WTC11 (cell line): ENCODE data around the gene WNT16.

Experiments
- CREB1 ChIP-seq: sonication (generic); formaldehyde crosslinking; IDR thresholded peaks from 2 replicates; pipeline ENCODE4 v1.8.0; 2023; ENCODE audit warnings: mild to moderate bottlenecking, missing genetic modification reagents
- GABPB1 ChIP-seq: sonication (generic); formaldehyde crosslinking; IDR thresholded peaks from 2 replicates; pipeline ENCODE4 v1.8.1; 2023; ENCODE audit warnings: mild to moderate bottlenecking, missing genetic modification reagents
- ZNF232 ChIP-seq: sonication (generic); formaldehyde crosslinking; IDR thresholded peaks from 2 replicates; pipeline ENCODE4 v1.8.0; 2022; ENCODE audit warnings: mild to moderate bottlenecking, missing genetic modification reagents
- TF ChIP-seq, protein P1 (sequence below): fragments of 200-600 bp; IDR thresholded peaks from 2 replicates; pipeline ENCODE4 v1.8.0; 2022; ENCODE audit warnings: antibody characterized with exemption
- TF ChIP-seq, protein P2 (sequence below): sonication (generic); formaldehyde crosslinking; conservative IDR thresholded peaks from 2 replicates; pipeline ENCODE4 v1.8.1; 2022; ENCODE audit warnings: mild to moderate bottlenecking, missing genetic modification reagents
- TF ChIP-seq, protein P3 (sequence below): sonication (generic); formaldehyde crosslinking; IDR thresholded peaks from 2 replicates; pipeline ENCODE4 v1.8.1; 2023; ENCODE audit warnings: mild to moderate bottlenecking, missing genetic modification reagents, moderate library complexity
- TF ChIP-seq, protein P4 (sequence below): sonication (generic); formaldehyde crosslinking; IDR thresholded peaks from 2 replicates; pipeline ENCODE4 v1.8.0; 2022; ENCODE audit warnings: mild to moderate bottlenecking, missing genetic modification reagents
- TF ChIP-seq, protein P5 (sequence below): sonication (generic); formaldehyde crosslinking; IDR thresholded peaks from 2 replicates; pipeline ENCODE4 v1.8.1; 2023; ENCODE audit warnings: mild to moderate bottlenecking, missing genetic modification reagents, borderline replicate concordance

DNA sequence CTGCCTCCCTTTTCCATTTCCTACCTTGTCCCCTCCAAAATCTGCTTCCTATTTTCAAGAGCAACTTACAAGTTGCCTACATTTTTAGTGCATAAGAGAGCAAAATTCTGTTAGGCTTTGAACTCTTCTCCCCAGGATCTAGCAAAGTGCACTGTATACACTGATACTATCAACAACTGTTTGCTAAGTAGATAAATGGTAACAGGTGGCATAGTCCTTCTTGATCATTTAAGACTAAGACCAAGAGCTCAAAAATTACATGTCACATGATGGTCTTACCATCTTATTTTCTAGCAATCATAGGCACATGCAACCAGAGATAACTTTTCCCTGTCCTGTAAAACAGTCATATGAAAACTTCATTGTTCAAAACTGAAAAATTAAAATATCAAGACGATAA lies 51.1 kb downstream of the WNT16 start:
- TF ChIP-seq, protein P1, sequence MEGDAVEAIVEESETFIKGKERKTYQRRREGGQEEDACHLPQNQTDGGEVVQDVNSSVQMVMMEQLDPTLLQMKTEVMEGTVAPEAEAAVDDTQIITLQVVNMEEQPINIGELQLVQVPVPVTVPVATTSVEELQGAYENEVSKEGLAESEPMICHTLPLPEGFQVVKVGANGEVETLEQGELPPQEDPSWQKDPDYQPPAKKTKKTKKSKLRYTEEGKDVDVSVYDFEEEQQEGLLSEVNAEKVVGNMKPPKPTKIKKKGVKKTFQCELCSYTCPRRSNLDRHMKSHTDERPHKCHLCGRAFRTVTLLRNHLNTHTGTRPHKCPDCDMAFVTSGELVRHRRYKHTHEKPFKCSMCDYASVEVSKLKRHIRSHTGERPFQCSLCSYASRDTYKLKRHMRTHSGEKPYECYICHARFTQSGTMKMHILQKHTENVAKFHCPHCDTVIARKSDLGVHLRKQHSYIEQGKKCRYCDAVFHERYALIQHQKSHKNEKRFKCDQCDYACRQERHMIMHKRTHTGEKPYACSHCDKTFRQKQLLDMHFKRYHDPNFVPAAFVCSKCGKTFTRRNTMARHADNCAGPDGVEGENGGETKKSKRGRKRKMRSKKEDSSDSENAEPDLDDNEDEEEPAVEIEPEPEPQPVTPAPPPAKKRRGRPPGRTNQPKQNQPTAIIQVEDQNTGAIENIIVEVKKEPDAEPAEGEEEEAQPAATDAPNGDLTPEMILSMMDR = no peak
- TF ChIP-seq CREB1 (no peak), ZNF232 (CRISPR knock-in tag) (no peak), GABPB1 (CRISPR knock-in tag) (no peak)
- TF ChIP-seq, protein P2, sequence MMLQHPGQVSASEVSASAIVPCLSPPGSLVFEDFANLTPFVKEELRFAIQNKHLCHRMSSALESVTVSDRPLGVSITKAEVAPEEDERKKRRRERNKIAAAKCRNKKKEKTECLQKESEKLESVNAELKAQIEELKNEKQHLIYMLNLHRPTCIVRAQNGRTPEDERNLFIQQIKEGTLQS (CRISPR knock-in tag) = no peak
- TF ChIP-seq, protein P3, sequence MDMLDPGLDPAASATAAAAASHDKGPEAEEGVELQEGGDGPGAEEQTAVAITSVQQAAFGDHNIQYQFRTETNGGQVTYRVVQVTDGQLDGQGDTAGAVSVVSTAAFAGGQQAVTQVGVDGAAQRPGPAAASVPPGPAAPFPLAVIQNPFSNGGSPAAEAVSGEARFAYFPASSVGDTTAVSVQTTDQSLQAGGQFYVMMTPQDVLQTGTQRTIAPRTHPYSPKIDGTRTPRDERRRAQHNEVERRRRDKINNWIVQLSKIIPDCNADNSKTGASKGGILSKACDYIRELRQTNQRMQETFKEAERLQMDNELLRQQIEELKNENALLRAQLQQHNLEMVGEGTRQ = no peak
- TF ChIP-seq, protein P4, sequence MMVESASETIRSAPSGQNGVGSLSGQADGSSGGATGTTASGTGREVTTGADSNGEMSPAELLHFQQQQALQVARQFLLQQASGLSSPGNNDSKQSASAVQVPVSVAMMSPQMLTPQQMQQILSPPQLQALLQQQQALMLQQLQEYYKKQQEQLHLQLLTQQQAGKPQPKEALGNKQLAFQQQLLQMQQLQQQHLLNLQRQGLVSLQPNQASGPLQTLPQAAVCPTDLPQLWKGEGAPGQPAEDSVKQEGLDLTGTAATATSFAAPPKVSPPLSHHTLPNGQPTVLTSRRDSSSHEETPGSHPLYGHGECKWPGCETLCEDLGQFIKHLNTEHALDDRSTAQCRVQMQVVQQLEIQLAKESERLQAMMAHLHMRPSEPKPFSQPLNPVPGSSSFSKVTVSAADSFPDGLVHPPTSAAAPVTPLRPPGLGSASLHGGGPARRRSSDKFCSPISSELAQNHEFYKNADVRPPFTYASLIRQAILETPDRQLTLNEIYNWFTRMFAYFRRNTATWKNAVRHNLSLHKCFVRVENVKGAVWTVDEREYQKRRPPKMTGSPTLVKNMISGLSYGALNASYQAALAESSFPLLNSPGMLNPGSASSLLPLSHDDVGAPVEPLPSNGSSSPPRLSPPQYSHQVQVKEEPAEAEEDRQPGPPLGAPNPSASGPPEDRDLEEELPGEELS (CRISPR knock-in tag) = no peak
- TF ChIP-seq, protein P5, sequence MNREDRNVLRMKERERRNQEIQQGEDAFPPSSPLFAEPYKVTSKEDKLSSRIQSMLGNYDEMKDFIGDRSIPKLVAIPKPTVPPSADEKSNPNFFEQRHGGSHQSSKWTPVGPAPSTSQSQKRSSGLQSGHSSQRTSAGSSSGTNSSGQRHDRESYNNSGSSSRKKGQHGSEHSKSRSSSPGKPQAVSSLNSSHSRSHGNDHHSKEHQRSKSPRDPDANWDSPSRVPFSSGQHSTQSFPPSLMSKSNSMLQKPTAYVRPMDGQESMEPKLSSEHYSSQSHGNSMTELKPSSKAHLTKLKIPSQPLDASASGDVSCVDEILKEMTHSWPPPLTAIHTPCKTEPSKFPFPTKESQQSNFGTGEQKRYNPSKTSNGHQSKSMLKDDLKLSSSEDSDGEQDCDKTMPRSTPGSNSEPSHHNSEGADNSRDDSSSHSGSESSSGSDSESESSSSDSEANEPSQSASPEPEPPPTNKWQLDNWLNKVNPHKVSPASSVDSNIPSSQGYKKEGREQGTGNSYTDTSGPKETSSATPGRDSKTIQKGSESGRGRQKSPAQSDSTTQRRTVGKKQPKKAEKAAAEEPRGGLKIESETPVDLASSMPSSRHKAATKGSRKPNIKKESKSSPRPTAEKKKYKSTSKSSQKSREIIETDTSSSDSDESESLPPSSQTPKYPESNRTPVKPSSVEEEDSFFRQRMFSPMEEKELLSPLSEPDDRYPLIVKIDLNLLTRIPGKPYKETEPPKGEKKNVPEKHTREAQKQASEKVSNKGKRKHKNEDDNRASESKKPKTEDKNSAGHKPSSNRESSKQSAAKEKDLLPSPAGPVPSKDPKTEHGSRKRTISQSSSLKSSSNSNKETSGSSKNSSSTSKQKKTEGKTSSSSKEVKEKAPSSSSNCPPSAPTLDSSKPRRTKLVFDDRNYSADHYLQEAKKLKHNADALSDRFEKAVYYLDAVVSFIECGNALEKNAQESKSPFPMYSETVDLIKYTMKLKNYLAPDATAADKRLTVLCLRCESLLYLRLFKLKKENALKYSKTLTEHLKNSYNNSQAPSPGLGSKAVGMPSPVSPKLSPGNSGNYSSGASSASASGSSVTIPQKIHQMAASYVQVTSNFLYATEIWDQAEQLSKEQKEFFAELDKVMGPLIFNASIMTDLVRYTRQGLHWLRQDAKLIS (CRISPR knock-in tag) = no peak
